Pancreas (tissue), 10 donors: ENCODE results near the gene HOMER2. TPM values are rescaled to one million over a fixed set of nuclear protein-coding genes. Genes with fewer than 3 reads are reported as not detected.

Experiments
- ATAC-seq, 4 donors: fragments of 200-7000 bp; cut with Tn5 transposase; one replicate each; pipeline versions ENCODE4 v1.8.0 to v1.9.1; 2020; ENCODE audit warnings: mild to moderate bottlenecking in 4 of 4, moderate library complexity in 4 of 4
- DNase-seq, 6 donors: peaks; one replicate each; pipeline ENCODE4 v3.0.0-alpha.2; 2020
- FAIRE-seq: peaks from 2 replicates; lab custom pipeline; 2012; peaks lifted over from hg19 to GRCh38; lab: Jason Lieb, UNC
- H3K27ac ChIP-seq, 4 donors: fragments of 200-600 bp; sonication (generic); 1 replicate in 3 of 4; 2 replicates in 1 of 4; pipeline versions ENCODE4 v1.5.0 to v1.8.0; 2020
- H3K27me3 ChIP-seq, 4 donors: fragments of 200-600 bp; one replicate each; pipeline ENCODE4 v1.8.0; 2021
- H3K36me3 ChIP-seq, 3 donors: fragments of 200-600 bp; sonication (generic) in 1 of 3; one replicate each; pipeline versions ENCODE4 v1.5.0 to v1.8.0; 2020 to 2021
- H3K4me1 ChIP-seq, 3 donors: fragments of 200-600 bp; one replicate each; pipeline ENCODE4 v1.8.0; 2021
- H3K4me3 ChIP-seq, 4 donors: fragments of 200-600 bp; sonication (generic) in 2 of 4; one replicate each; pipeline versions ENCODE4 v1.5.0 to v1.8.0; 2020 to 2021
- H3K9me3 ChIP-seq, 4 donors: fragments of 200-600 bp; one replicate each; pipeline ENCODE4 v1.8.0; 2021
- WGBS, 2 donors: extraction: QIAGEN DNeasy Blood & Tissue Kit; methylation state at CpG; one replicate each; pipeline ENCODE4 v1.1.7; 2013; 5-methylcytosine and 5-hydroxymethylcytosine counted together
- intact Hi-C, 3 donors: fragments of 100-400 bp; cut with DNase I; formaldehyde crosslinking; loops; one replicate each; pipeline versions ENCODE4 v1.11.1 to v1.14.2; 2022
- polyA plus RNA-seq, 2 donors: library from polyadenylated mRNA; stranded (reverse); fragments of 200-250 nt; gene quantifications; one replicate each; pipeline ENCODE4 v1.2.3, GENCODE V29; 2013
- total RNA-seq, 6 donors: library from RNA; stranded (reverse); fragmentation: NEBNext Ultra II Directional in 4 of 6; extraction: Animal tissue kit (Norgen Biotek cat#: 25700) in 4 of 6; gene quantifications; one replicate each; pipeline versions ENCODE4 v1.2.1 to v1.2.4, GENCODE V29; 2021 to 2023
- TF ChIP-seq, protein P1 (sequence below), 4 donors: fragments of 200-600 bp; sonication (generic) in 3 of 4; IDR thresholded peaks; one replicate each; pipeline versions ENCODE4 v1.5.0 to v1.8.0; 2021; ENCODE audit warnings: antibody characterized with exemption in 4 of 4
- donor health status: healthy with polysubstance abuse.
- donor health status: DM: no; HTN: no; CAD: no; lungs with moderate emphysema.
- donor health status: DM: no; HTN: no; CAD: no.
- donor health status: control.
- donor health status: control.
- donor health status: Bipolar disorder and iron deficiency.
- donor health status: DM: yes; HTN: yes; CAD: no.
- donor health status: DM: no; HTN: no; CAD: no.
- donor health status: DM: no; HTN: no; CAD: no.
- donor health status: DM: yes; HTN: yes; CAD: no.

HOMER2 gene
- total and polyA plus RNA-seq, 8 donors: 76.8 to 180 (median 139) TPM

DNA sequence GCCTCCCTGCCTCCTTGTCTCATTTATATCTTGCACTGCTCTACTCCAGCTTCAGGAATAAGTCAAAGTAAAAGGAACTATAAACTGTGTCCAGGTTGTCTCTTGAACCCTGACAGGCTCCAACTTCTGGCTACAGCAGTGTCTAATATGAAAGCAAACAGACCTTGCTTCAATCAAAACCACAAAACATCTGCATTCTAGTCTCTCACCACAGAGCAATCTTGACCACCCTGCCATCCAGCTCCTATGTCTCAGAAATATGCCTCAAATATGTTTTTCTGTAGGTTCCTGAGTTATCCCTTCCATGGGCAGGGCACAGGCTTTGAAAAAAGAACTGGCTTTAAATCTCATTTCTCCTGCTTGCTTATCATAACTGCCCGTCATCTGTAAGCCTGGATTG lies 20.5 kb upstream of the HOMER2 start:
- intact Hi-C loops: no loop called here
- H3K4me3 ChIP-seq: no peak overlapping the region
- TF ChIP-seq, protein P1, sequence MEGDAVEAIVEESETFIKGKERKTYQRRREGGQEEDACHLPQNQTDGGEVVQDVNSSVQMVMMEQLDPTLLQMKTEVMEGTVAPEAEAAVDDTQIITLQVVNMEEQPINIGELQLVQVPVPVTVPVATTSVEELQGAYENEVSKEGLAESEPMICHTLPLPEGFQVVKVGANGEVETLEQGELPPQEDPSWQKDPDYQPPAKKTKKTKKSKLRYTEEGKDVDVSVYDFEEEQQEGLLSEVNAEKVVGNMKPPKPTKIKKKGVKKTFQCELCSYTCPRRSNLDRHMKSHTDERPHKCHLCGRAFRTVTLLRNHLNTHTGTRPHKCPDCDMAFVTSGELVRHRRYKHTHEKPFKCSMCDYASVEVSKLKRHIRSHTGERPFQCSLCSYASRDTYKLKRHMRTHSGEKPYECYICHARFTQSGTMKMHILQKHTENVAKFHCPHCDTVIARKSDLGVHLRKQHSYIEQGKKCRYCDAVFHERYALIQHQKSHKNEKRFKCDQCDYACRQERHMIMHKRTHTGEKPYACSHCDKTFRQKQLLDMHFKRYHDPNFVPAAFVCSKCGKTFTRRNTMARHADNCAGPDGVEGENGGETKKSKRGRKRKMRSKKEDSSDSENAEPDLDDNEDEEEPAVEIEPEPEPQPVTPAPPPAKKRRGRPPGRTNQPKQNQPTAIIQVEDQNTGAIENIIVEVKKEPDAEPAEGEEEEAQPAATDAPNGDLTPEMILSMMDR (IDR thresholded peaks at IDR 0.05): no peak
- WGBS, 2 donors: 19 to 28% methylated on average over 1 of the region's 1 CpG
- ATAC-seq (peak in 1 of 4 donors; percentile 17), FAIRE-seq (no peak), DNase-seq (no peak)
- H3K9me3 ChIP-seq: no peaks in the 10 kb centered on the region
- peaks cover 11 to 33% (median 19%) of the 10 kb centered on the region in 3 donors for H3K4me1 ChIP-seq
- no peaks in the 10 kb centered on the region for H3K36me3 ChIP-seq
- H3K27ac ChIP-seq: no peak overlapping the region
- no peaks in the 10 kb centered on the region for H3K27me3 ChIP-seq

DNA sequence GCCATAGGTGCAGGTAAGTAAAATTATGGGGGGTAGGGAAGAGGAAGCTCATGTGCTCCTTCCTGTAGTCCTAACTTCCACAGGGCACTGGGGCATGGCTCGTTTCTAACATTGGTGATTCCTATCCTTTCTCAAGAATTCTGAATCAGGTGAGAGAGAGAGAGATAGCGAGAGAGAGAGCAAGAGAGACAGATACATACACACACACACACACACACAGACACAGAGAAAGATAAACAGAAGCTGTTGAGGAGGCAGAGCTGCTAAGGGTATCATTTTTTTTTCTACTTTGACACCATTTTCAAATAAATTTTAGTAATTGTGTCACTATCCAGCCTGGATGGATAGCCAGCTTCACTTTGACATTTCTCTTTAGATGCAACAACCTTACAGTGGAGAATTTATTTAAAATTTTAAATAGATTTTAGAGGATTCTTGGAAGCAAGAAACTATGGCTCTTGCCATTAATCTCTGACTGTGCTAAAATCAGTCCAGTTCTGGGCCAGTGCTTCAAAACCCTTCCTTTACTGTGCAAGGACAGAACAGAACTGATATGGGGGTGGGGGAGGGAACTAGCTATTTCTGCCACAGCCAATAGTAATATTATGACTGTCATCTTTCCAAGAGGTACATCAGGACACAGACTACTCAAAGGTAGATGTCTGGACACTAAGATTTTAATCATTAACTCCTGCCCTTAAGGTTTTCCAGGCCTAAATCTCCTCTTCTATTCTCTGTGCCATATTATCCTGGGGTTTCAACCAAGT lies 18.9 kb upstream of the HOMER2 start:
- Histone ChIP-seq H3K36me3 (no peaks in the 10 kb centered on the region), H3K4me1 (peaks cover 11 to 33% (median 19%) of the 10 kb centered on the region in 3 donors), H3K4me3 (no peak overlapping the region), H3K9me3 (no peaks in the 10 kb centered on the region), H3K27me3 (no peaks in the 10 kb centered on the region), H3K27ac (peak overlapping the region in 2 of 4 donors; percentile 13 to 70)
- FAIRE-seq: no peak
- 36 to 37% methylated on average over 2 of the region's 2 CpGs for WGBS, 2 donors
- peak in 3 of 4 donors; percentile 46 to 51 (median 48) for ATAC-seq
- intact Hi-C loops: no loop called here
- DNase-seq: no peak
- TF ChIP-seq, protein P1 (IDR thresholded peaks at IDR 0.05): no peak

DNA sequence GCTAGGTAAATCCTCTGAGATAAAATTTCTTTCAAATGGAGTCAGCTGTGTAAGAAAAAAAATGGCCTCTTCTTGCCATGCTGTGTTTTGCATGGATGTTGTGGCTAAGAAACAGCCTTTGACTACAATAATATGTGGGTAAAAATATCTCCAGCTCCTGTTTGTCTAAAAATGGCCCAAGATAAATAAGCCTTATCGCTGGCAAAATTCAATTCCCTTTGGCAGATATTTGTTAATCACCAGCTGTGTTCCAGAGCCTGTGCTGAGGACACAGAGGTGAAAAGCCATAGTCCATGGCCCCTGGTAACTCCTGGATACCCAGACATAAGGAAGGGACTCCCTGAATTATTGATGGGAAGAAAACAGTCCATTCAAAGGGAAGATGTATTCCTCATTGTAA lies 18.2 kb upstream of the HOMER2 start:
- peak overlapping the region in 2 of 4 donors; percentile 13 to 70 for H3K27ac ChIP-seq
- TF ChIP-seq, protein P1 (IDR thresholded peaks at IDR 0.05): no peak
- no peak for FAIRE-seq
- no peaks in the 10 kb centered on the region for H3K27me3 ChIP-seq
- peak in 2 of 6 donors; percentile 39 to 51 for DNase-seq
- H3K4me1 ChIP-seq: peaks cover 11 to 33% (median 19%) of the 10 kb centered on the region in 3 donors
- ATAC-seq: peak; percentile 83 to 92 (median 86)
- intact Hi-C loops: no loop called here
- no peaks in the 10 kb centered on the region for H3K36me3 ChIP-seq
- no peaks in the 10 kb centered on the region for H3K9me3 ChIP-seq
- 9 to 14% methylated on average over 1 of the region's 1 CpG for WGBS, 2 donors
- H3K4me3 ChIP-seq: no peak overlapping the region

DNA sequence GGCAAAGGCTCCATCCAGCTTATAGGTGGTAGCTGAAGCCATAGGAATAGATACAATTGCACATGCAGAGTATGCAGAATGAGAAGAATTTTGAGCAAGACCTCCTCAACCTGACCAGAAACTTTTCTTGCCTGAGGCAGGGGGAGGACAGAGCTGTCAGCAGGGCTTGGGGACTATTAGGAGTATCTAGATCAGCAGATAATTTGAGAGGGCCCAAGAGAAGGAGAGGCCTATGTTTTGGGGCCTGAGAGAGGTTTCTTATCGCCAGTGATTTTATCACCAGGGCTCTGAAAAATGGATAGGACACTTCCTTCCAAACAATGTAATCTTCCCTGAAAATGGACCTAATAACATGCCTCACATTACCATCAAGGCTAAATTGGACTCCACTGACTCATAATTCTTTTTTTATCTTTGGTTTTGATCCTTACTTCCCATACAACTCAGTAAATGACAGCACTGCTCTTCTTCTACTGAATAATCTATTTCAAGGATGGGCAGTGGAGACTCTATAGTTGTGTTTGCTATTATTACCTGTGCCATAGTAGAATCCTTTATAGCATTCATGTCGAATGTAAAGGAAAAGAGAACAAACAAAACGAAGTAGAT lies 17.7 kb upstream of the HOMER2 start:
- ATAC-seq (peak in 3 of 4 donors; percentile 3 to 12 (median 5)), DNase-seq (no peak), FAIRE-seq (no peak)
- WGBS, 2 donors: 22% methylated on average over 3 of the region's 3 CpGs
- Histone ChIP-seq H3K36me3 (no peaks in the 10 kb centered on the region), H3K4me1 (peaks cover 11 to 33% (median 19%) of the 10 kb centered on the region in 3 donors), H3K27ac (peak overlapping the region in 3 of 4 donors; percentile 6 to 70 (median 13)), H3K4me3 (no peak overlapping the region), H3K9me3 (no peaks in the 10 kb centered on the region), H3K27me3 (no peaks in the 10 kb centered on the region)
- TF ChIP-seq, protein P1 (IDR thresholded peaks at IDR 0.05): no peak
- intact Hi-C loops: no loop called here
